HCT116 (cell line): ENCODE results near the gene VWA3B.

ENCODE experiments used
- CEBPB ChIP-seq: IDR thresholded peaks from 2 replicates; pipeline ENCODE4 v1.6.1; 2012; ENCODE audit warnings: low read depth
- CTCF ChIP-seq, 3 experiments: fragments of 200-600 bp in 1 of 3; sonication (generic) in 1 of 3; IDR thresholded peaks in 2 of 3; conservative IDR thresholded peaks in 1 of 3; 2 replicates each; pipeline ENCODE4 v1.5.1; 2012 to 2017; ENCODE audit warnings: low read depth in 2 of 3, low read length in 2 of 3, antibody characterized with exemption in 1 of 3, borderline replicate concordance in 1 of 3, control low read depth in 1 of 3, mild to moderate bottlenecking in 1 of 3, mixed read lengths in 1 of 3, mixed run types in 1 of 3, moderate library complexity in 1 of 3; ENCODE audit not compliant: insufficient read depth in 1 of 3
- POLR2A ChIP-seq: IDR thresholded peaks from 2 replicates; pipeline ENCODE4 v1.7.0; 2011; ENCODE audit warnings: borderline replicate concordance; ENCODE audit not compliant: insufficient read depth, insufficient read length; ENCODE audit errors: extremely low read depth
- ZNF274 ChIP-seq: fragments of 200-500 bp; sonication (Bioruptor generic); IDR thresholded peaks from 2 replicates; pipeline ENCODE4 v1.6.1; 2014; ENCODE audit warnings: mild to moderate bottlenecking, low read depth, low read length, inconsistent platforms

GRCh38 chr2:98313492-98314250, 226.7 kb downstream of the VWA3B start:
- TF ChIP-seq CEBPB = no peak
- TF ChIP-seq ZNF274 = no peak
- no peak for TF ChIP-seq POLR2A
- no peak for TF ChIP-seq CTCF (IDR thresholded peaks at IDR 0.05 in 2 of 3, conservative IDR thresholded peaks at IDR 0.05 in 1 of 3; ENCODE audit: borderline replicate concordance in 1 of 3, insufficient read depth in 1 of 3, low read depth in 2 of 3, low read length in 2 of 3)
